ENCODE results near the gene GLO1.

GLO1 gene

DNA sequence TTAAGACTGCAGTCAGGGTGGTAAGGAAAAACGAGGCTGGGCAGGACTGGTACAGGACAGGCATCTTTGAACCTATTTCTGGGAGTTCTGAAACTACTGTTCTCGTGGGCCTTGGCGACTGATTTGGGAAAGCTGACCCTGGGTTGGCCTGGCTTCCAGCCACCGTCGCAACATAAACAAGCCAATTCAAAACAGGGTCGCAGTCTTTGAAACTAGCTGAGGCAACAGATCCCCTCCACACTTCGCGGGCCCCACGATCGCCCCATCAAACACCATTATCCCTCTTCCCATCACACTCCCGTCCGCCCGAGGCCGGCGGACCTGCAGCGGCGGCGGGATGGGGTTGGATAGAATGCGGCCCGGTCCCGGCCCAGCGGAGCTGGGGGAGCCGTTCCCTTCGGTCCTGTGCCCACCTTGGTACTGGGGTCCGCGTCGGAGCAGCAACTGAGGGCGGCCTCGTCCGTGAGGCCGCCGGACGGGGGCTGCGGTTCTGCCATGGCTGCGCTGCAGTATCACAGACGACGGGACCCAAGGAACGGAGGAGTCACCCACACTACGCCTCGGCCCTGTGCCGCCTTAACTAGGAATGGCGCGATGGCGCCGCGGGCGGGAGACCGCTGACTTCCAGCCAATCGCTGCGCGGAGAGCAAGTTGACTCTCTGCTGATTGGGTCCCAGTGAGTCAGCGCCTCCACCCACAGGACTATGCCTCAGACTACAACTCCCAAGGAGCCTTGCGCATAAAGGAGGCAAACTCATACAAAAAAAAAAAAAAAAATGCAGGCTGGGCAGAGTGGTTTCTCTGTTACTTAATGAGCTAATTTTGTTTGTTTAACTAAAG is at the start of gene GLO1:
GLO1 (minus strand) TSS at position 588 of the 840 bp plus-strand sequence; CDS start at position 497, 91 bp downstream.
- Histone ChIP-seq H3K36me3 (ENCODE audit: insufficient read depth, low read depth, low read length) (peaks cover 11% of the 10 kb centered on the region; the same call in 1 of the 2 replicates), H3K4me1 (ENCODE audit: insufficient read depth, low read length) (no peaks in the 10 kb centered on the region)

DNA sequence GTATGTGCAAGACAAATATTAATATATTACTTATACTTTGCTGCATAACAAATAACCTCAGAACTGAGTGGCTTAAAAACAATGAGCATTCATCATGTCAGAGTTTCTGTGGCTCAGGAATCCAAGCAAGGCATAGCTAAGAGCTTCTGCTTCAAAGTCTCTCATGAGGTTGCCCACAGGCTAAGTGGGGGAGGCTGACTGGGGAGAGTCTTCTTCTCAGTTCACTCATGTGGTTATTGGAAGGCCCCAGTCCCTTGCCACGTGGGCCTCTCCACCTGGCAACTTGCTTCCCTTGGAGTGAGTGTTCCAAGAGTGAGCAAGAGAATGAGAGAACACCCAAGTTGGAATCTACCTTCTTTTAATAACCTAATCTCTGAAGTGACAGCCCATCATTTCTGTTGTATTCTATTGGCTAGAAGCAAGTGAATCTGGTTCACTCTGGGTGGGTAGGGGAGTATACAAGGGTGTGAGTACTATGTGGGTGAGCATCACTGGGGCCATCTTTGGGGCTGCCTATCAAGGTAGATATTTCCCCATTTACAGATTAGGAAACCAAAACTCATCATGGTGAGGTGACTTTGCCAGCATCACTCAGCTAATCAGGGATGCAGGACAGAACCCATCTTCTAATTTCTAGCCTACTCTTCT is 48.1 kb upstream of the GLO1 start:
- H3K9me3 ChIP-seq (ENCODE audit: insufficient read depth, low read depth, low read length), result no peaks in the 10 kb centered on the region
- no peak overlapping the region for H3K9ac ChIP-seq (ENCODE audit: low read depth, low read length)
- no peaks in the 10 kb centered on the region for H3K27me3 ChIP-seq (ENCODE audit: insufficient read depth, low read length)
- no peak overlapping the region for H3K4me3 ChIP-seq (ENCODE audit: low read length)
- H3K4me1 ChIP-seq (ENCODE audit: insufficient read depth, low read length), result no peaks in the 10 kb centered on the region
- no peak overlapping the region for H3K27ac ChIP-seq (ENCODE audit: low read length)
- no peaks in the 10 kb centered on the region for H3K36me3 ChIP-seq (ENCODE audit: insufficient read depth, low read depth, low read length)

More for the DNA sequence above, at the start of gene GLO1:
- H3K27ac ChIP-seq (ENCODE audit: low read length), result peak within 1 kb of the TSS; percentile 77
- H3K27me3 ChIP-seq (ENCODE audit: insufficient read depth, low read length), result no peaks in the 10 kb centered on the region; the same call in 1 of the 2 replicates
- peak within 1 kb of the TSS; percentile 90 for H3K9ac ChIP-seq (ENCODE audit: low read depth, low read length)
- H3K4me3 ChIP-seq (ENCODE audit: low read length), result peak within 1 kb of the TSS; percentile 73
- no peaks in the 10 kb centered on the region for H3K9me3 ChIP-seq (ENCODE audit: insufficient read depth, low read depth, low read length)

DNA sequence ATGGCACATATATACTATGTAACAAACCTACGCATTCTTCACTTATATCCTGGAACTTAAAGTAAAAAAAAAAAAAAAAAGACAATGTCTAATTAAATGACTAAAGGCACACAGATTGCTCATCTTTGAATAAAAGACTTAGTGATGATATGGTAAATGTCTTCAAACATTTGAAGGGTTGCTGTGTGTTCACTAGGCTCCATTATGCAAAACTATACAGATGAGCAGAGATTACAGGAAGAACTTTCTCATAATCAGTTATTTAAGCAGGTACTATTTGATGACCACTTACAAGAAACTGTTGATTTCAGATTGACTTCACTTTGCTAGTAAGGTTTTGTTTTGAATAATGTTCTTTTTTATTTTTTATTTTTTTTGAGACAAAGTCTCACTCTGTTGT is 46.5 kb upstream of the GLO1 start:
- H3K4me3 ChIP-seq (ENCODE audit: low read length), result no peak overlapping the region
- H3K9me3 ChIP-seq (ENCODE audit: insufficient read depth, low read depth, low read length), result no peaks in the 10 kb centered on the region
- no peak overlapping the region for H3K9ac ChIP-seq (ENCODE audit: low read depth, low read length)
- no peaks in the 10 kb centered on the region for H3K27me3 ChIP-seq (ENCODE audit: insufficient read depth, low read length)
- H3K27ac ChIP-seq (ENCODE audit: low read length), result no peak overlapping the region
- H3K4me1 ChIP-seq (ENCODE audit: insufficient read depth, low read length), result no peaks in the 10 kb centered on the region
- no peaks in the 10 kb centered on the region for H3K36me3 ChIP-seq (ENCODE audit: insufficient read depth, low read depth, low read length)

DNA sequence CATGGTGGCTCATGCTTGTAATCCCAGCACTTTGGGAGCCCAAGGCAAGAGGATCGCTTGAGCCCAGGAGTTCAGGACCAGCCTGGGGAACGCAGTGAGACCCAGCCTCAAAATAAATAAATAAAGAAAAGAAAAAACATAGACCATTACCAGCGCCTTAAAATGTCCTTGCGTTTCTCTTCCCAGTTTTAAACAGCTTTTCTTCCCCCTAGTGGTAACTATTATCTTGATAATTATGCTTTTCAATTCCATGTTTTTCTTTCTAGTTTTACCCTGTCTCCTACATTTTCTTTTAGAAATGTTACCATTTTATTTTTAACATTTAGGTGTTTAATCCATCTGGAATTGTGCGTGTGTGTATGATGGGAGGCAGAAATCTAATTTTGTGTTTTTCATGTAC is 36.6 kb upstream of the GLO1 start:
- no peaks in the 10 kb centered on the region for H3K4me1 ChIP-seq (ENCODE audit: insufficient read depth, low read length)
- H3K27me3 ChIP-seq (ENCODE audit: insufficient read depth, low read length), result no peaks in the 10 kb centered on the region
- H3K4me3 ChIP-seq (ENCODE audit: low read length), result no peak overlapping the region
- H3K27ac ChIP-seq (ENCODE audit: low read length), result no peak overlapping the region
- no peaks in the 10 kb centered on the region for H3K9me3 ChIP-seq (ENCODE audit: insufficient read depth, low read depth, low read length)
- no peaks in the 10 kb centered on the region for H3K36me3 ChIP-seq (ENCODE audit: insufficient read depth, low read depth, low read length)
- H3K9ac ChIP-seq (ENCODE audit: low read depth, low read length), result 0 out of 2 replicates have a peak overlapping the region, but pooled peaks have one; percentile 15

DNA sequence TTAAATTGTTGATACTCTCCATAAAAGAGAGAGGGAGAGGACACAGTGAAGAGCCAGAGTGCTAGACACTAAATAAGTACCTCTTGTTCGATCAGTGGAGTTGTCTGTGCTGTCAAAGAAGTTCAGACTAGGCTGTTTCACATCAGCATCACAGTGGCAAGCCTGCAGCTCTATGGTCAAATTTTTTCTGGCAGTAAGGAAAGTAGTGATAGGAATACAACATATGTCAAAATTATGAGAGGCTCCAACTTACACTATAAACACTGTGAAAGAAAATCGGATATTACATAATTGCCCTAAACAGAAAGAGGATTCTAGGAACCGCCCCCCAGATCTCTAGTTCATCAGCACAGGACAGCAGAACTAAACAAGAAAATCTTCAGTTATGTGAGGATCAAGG is 35.3 kb upstream of the GLO1 start:
- Histone ChIP-seq H3K36me3 (ENCODE audit: insufficient read depth, low read depth, low read length) (no peaks in the 10 kb centered on the region), H3K27me3 (ENCODE audit: insufficient read depth, low read length) (no peaks in the 10 kb centered on the region), H3K4me3 (ENCODE audit: low read length) (no peak overlapping the region), H3K9me3 (ENCODE audit: insufficient read depth, low read depth, low read length) (no peaks in the 10 kb centered on the region), H3K4me1 (ENCODE audit: insufficient read depth, low read length) (no peaks in the 10 kb centered on the region), H3K9ac (ENCODE audit: low read depth, low read length) (no peak overlapping the region), H3K27ac (ENCODE audit: low read length) (no peak overlapping the region)

DNA sequence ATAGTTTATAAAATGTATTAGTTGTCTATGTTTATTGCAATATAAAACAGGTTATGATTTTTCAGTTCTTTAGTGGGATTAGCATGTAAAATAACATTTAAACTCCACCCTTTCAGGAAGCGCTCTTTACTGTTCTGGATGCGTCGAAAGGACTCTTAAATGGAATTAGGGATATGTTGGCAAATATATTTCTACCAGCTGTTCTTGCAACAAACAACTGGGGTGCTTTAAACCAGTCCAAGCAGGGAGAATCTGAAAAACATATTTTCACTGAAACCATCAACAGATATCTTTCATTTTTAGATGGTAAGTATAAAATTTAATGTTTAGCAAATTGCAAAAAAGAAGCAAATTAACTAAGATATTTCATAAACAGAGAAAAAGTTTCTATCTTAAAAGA is 34.0 kb upstream of the GLO1 start:
- Histone ChIP-seq H3K9ac (ENCODE audit: low read depth, low read length) (no peak overlapping the region), H3K27ac (ENCODE audit: low read length) (no peak overlapping the region), H3K27me3 (ENCODE audit: insufficient read depth, low read length) (no peaks in the 10 kb centered on the region), H3K4me3 (ENCODE audit: low read length) (no peak overlapping the region), H3K4me1 (ENCODE audit: insufficient read depth, low read length) (no peaks in the 10 kb centered on the region), H3K9me3 (ENCODE audit: insufficient read depth, low read depth, low read length) (no peaks in the 10 kb centered on the region), H3K36me3 (ENCODE audit: insufficient read depth, low read depth, low read length) (no peaks in the 10 kb centered on the region)

DNA sequence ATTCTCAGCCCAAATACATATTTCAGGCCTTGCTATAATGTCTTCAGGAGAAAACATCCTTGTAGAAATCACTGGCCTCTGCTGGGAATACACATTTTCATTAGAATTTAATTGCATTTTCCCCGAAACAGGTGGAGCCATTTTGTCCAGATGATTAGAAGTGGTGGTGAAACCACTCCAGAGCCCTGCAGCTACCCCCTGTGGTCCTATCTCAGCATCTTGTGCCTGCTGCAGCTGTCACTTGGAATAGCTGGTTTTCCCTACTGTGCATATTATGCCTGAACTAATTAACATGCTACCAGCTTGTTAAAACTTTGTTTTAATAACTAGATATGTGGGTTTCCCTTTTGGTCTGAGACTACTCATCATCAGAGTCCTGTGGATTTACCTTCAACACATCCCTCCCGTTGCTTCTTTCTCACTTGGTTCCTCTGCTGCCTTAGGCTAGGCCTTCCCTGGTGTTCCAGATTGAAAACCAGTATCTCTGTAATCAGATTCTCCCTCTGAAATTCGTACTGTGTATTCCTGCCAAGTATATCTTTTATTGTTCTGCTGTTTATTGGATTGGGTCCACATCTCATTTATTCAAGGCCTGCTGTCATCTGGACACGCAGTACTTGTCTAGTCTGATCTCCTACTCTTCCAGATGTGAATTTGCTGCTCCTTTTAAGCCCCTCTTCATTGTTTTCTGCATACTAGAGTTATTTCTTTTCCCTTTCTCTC is 27.4 kb upstream of the GLO1 start:
- no peaks in the 10 kb centered on the region for H3K27me3 ChIP-seq (ENCODE audit: insufficient read depth, low read length)
- no peak overlapping the region for H3K27ac ChIP-seq (ENCODE audit: low read length)
- no peaks in the 10 kb centered on the region for H3K9me3 ChIP-seq (ENCODE audit: insufficient read depth, low read depth, low read length)
- no peaks in the 10 kb centered on the region for H3K4me1 ChIP-seq (ENCODE audit: insufficient read depth, low read length)
- H3K36me3 ChIP-seq (ENCODE audit: insufficient read depth, low read depth, low read length), result no peaks in the 10 kb centered on the region
- no peak overlapping the region for H3K9ac ChIP-seq (ENCODE audit: low read depth, low read length)
- H3K4me3 ChIP-seq (ENCODE audit: low read length), result no peak overlapping the region

DNA sequence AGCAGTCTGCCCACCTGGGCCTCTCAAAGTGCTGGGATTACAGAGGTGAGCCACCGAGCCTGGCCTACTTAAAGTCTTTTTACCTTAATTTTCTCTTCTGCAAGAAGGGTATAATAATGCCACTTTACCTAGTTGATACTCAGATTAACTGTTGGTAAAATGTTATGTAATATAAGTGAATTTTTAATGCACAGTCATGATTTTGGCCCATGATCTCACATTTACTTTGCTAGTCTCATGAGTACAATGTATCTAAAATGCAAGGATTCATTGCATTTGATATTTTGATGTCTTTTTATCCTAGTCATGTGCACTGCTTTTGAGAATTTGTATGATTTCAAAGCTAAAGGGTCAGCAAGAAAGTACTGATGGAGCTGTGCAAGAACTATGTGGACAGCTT is 25.3 kb upstream of the GLO1 start:
- no peaks in the 10 kb centered on the region for H3K4me1 ChIP-seq (ENCODE audit: insufficient read depth, low read length)
- H3K27me3 ChIP-seq (ENCODE audit: insufficient read depth, low read length), result no peaks in the 10 kb centered on the region
- H3K36me3 ChIP-seq (ENCODE audit: insufficient read depth, low read depth, low read length), result no peaks in the 10 kb centered on the region
- H3K9me3 ChIP-seq (ENCODE audit: insufficient read depth, low read depth, low read length), result no peaks in the 10 kb centered on the region
- no peak overlapping the region for H3K9ac ChIP-seq (ENCODE audit: low read depth, low read length)
- no peak overlapping the region for H3K27ac ChIP-seq (ENCODE audit: low read length)
- H3K4me3 ChIP-seq (ENCODE audit: low read length), result no peak overlapping the region

DNA sequence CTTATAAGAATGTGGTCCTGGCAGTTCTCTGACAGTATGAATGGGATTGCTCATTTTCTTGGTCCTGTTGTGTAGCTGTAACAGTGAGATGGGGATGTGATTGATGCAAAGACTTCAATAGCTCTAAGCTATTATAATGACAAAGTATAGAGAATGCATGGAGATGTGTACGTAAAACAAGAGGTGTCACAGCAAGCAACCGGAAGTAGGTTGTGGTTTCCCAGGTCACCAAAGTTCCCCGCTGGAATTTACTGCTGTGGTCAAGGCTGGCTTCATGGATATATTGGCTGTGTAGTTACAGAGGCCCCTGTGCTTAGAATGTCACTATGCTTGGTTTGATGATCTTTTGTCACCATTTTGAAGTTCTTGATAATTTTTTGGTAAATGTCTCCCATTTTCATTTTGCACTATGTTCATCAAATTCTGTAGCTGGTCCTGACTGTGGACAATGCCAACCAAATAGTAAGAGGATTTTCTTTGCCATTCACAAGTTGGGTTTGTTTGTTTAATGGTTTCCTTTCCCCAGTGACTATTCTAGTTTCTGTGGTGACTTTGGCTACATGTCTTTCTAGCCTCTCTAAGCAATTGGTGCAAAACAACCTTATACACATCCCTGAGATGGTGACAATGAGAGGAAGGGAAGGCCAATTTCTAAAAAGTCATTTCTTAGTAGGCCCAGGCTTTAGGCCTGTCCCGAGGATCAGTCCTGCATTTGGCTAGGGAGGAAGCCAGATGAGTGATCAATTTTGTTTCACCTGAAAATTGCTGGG is 22.7 kb upstream of the GLO1 start:
- Histone ChIP-seq H3K27me3 (ENCODE audit: insufficient read depth, low read length) (no peaks in the 10 kb centered on the region), H3K9me3 (ENCODE audit: insufficient read depth, low read depth, low read length) (no peaks in the 10 kb centered on the region), H3K36me3 (ENCODE audit: insufficient read depth, low read depth, low read length) (no peaks in the 10 kb centered on the region), H3K27ac (ENCODE audit: low read length) (no peak overlapping the region), H3K4me3 (ENCODE audit: low read length) (no peak overlapping the region), H3K4me1 (ENCODE audit: insufficient read depth, low read length) (no peaks in the 10 kb centered on the region), H3K9ac (ENCODE audit: low read depth, low read length) (no peak overlapping the region)

DNA sequence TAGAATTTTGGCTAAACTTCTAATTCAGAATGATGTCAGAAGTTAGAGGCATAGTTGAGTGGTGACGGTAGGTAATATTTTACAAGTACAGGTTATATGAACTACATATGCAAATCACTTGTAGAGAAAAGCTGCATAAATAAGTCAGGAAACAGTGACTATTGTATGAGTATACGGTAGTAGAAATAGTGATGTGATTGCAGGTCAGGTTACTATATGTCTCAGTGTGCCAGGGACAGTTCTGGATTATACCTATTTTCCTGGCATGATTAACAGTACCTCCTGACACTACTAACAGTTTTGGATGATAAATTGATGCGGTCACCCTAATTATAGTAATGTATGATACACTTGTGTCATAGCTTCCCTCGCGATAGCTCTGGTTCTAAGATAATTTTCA is 21.4 kb upstream of the GLO1 start:
- H3K36me3 ChIP-seq (ENCODE audit: insufficient read depth, low read depth, low read length), result no peaks in the 10 kb centered on the region
- H3K9ac ChIP-seq (ENCODE audit: low read depth, low read length), result no peak overlapping the region
- no peak overlapping the region for H3K27ac ChIP-seq (ENCODE audit: low read length)

DNA sequence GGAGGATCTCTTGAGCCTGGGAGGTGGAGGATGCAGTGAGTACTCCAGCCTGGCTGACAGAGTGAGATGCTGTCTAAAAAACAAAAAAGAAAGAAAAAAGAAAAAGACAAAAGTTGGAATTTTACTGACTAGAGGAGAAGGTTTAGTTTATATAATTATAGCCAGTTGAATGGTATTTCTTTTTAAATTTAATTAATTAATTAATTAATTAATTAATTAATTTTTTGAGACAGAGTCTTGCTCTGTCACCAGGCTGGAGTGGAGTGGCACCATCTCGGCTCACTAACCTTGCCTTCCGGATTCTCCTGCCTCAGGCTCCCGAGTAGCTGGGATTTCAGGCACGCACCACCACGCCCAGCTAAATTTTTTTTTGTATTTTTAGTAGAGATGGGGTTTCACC is 20.8 kb upstream of the GLO1 start:
- Histone ChIP-seq H3K9ac (ENCODE audit: low read depth, low read length) (no peak overlapping the region), H3K4me3 (ENCODE audit: low read length) (no peak overlapping the region), H3K27ac (ENCODE audit: low read length) (no peak overlapping the region), H3K4me1 (ENCODE audit: insufficient read depth, low read length) (no peaks in the 10 kb centered on the region), H3K9me3 (ENCODE audit: insufficient read depth, low read depth, low read length) (no peaks in the 10 kb centered on the region), H3K36me3 (ENCODE audit: insufficient read depth, low read depth, low read length) (no peaks in the 10 kb centered on the region), H3K27me3 (ENCODE audit: insufficient read depth, low read length) (no peaks in the 10 kb centered on the region)

More for the DNA sequence above, 21.4 kb upstream of the GLO1 start:
- no peaks in the 10 kb centered on the region for H3K27me3 ChIP-seq (ENCODE audit: insufficient read depth, low read length)
- no peak overlapping the region for H3K4me3 ChIP-seq (ENCODE audit: low read length)
- H3K9me3 ChIP-seq (ENCODE audit: insufficient read depth, low read depth, low read length), result no peaks in the 10 kb centered on the region
- no peaks in the 10 kb centered on the region for H3K4me1 ChIP-seq (ENCODE audit: insufficient read depth, low read length)

All from iPS-20b (cell line).